ENCODE measurements around the gene OXCT1.
"Not testable (repeated sequence)": the region's sequence is repeated elsewhere in the genome, so short reads cannot be mapped to it uniquely, and the experiment has no call there.

Gene OXCT1

GRCh38 chr5:41875121-41875520 is 4.9 kb upstream of the OXCT1 start:
- peak; percentile 59 for FAIRE-seq
- no peak for DNase-seq (ENCODE audit: insufficient read length, low spot score)

GRCh38 chr5:41874512-41875060 is 4.4 kb upstream of the OXCT1 start:
- FAIRE-seq (peak; percentile 68), DNase-seq (ENCODE audit: insufficient read length, low spot score) (no peak)

GRCh38 chr5:41871852-41872251 is 1.6 kb upstream of the OXCT1 start:
- no peak for DNase-seq (ENCODE audit: insufficient read length, low spot score)
- FAIRE-seq = no peak

- FAIRE-seq (no peak), DNase-seq (ENCODE audit: insufficient read length, low spot score) (no peak)
Observed at GRCh38 chr5:41870627-41871048, 413 bp upstream of the OXCT1 start.

- DNase-seq (ENCODE audit: insufficient read length, low spot score) (no peak), FAIRE-seq (peak; percentile 31)
Observed at GRCh38 chr5:41869151-41869723, 988 bp downstream of the OXCT1 start.

GRCh38 chr5:41863871-41864486 is 6.2 kb downstream of the OXCT1 start:
- DNase-seq (ENCODE audit: insufficient read length, low spot score) (no peak), FAIRE-seq (peak; percentile 83)

- no peak for FAIRE-seq
- no peak for DNase-seq (ENCODE audit: insufficient read length, low spot score)
Observed at GRCh38 chr5:41858890-41859289, 11.3 kb downstream of the OXCT1 start.

- FAIRE-seq (no peak), DNase-seq (ENCODE audit: insufficient read length, low spot score) (no peak)
Observed at GRCh38 chr5:41857989-41858388, 12.2 kb downstream of the OXCT1 start.

- FAIRE-seq = peak; percentile 88
- DNase-seq (ENCODE audit: insufficient read length, low spot score) = no peak
Observed at GRCh38 chr5:41856644-41857491, 13.4 kb downstream of the OXCT1 start.

GRCh38 chr5:41852293-41852692 is 17.9 kb downstream of the OXCT1 start:
- DNase-seq (ENCODE audit: insufficient read length, low spot score) (no peak), FAIRE-seq (no peak)

GRCh38 chr5:41851116-41851515 is 19.1 kb downstream of the OXCT1 start:
- FAIRE-seq (peak; percentile 33), DNase-seq (ENCODE audit: insufficient read length, low spot score) (no peak)

GRCh38 chr5:41848983-41849382 is 21.2 kb downstream of the OXCT1 start:
- no peak for DNase-seq (ENCODE audit: insufficient read length, low spot score)
- no peak for FAIRE-seq

- FAIRE-seq; DNase-seq (ENCODE audit: insufficient read length, low spot score): not testable (repeated sequence)
Observed at GRCh38 chr5:41845751-41846150, 24.5 kb downstream of the OXCT1 start.

- DNase-seq (ENCODE audit: insufficient read length, low spot score) (no peak), FAIRE-seq (no peak)
Observed at GRCh38 chr5:41844502-41844901, 25.7 kb downstream of the OXCT1 start.

GRCh38 chr5:41843456-41844370 is 26.5 kb downstream of the OXCT1 start:
- no peak for FAIRE-seq
- DNase-seq (ENCODE audit: insufficient read length, low spot score) = no peak

GRCh38 chr5:41842777-41843176 is 27.4 kb downstream of the OXCT1 start:
- DNase-seq (ENCODE audit: insufficient read length, low spot score) (no peak), FAIRE-seq (peak; percentile 99)

GRCh38 chr5:41841325-41841724 is 28.9 kb downstream of the OXCT1 start:
- FAIRE-seq = no peak
- DNase-seq (ENCODE audit: insufficient read length, low spot score) = no peak

- no peak for DNase-seq (ENCODE audit: insufficient read length, low spot score)
- no peak for FAIRE-seq
Observed at GRCh38 chr5:41840251-41840650, 30.0 kb downstream of the OXCT1 start.

- no peak for DNase-seq (ENCODE audit: insufficient read length, low spot score)
- no peak for FAIRE-seq
Observed at GRCh38 chr5:41837793-41838192, 32.4 kb downstream of the OXCT1 start.

- DNase-seq (ENCODE audit: insufficient read length, low spot score) (no peak), FAIRE-seq (no peak)
Observed at GRCh38 chr5:41835645-41836044, 34.6 kb downstream of the OXCT1 start.

Data from GM19239 (cell line).